ENCODE data around the gene CFDP1.

DNA sequence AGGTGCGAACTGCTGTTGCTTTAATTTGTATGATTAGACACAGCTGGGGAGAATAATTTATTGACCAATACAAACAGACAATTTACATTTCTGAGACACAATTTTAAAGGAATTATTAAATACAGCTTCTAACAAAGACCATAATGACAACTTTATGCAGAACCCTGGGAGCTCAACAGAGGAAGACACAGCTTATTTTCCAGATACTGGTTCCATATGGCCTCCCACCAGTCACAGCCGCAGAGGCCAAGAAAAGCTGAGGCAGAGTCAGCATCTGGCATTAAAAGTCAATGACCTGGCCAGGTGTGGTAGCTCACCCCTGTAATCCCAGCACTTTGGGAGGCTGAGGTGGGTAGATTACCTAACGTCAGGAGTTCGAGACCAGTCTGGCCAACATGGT, 115.8 kb downstream of the CFDP1 start:
- TF ChIP-seq CTCF (IDR thresholded peaks at IDR 0.05; ENCODE audit: poor library complexity) (no peak), EZH2 (IDR thresholded peaks at IDR 0.05; ENCODE audit: borderline replicate concordance) (no peak)

Data from hepatocyte (in vitro differentiated cells).